ENCODE data around the gene CCN6.
"Not testable (repeated sequence)": the region's sequence is repeated elsewhere in the genome, so short reads cannot be mapped to it uniquely, and the experiment has no call there.

- not testable (repeated sequence) for TF ChIP-seq POLR2A, POLR2AphosphoS5 (IDR thresholded peaks at IDR 0.05; ENCODE audit: low read depth, low read length)
Measured at GRCh38 chr6:112047523-112047922, 6.4 kb upstream of the CCN6 start.

Data from GM12892 (cell line).